ENCODE results near the gene MAP2K3. TPM values are rescaled to one million over a fixed set of nuclear protein-coding genes. Genes with fewer than 3 reads are reported as not detected.
"Not testable (repeated sequence)": the region's sequence is repeated elsewhere in the genome, so short reads cannot be mapped to it uniquely, and the experiment has no call there.

MAP2K3 gene
- polyA plus RNA-seq, 1 donor from 2014 or later = 131 TPM

- Mint-ChIP-seq H3K9me3 (peaks cover 0 to 2% (median 0%) of the 10 kb centered on the region in 3 donors), H3K27me3 (no peaks in the 10 kb centered on the region), H3K4me1 (no peaks in the 10 kb centered on the region), H3K27ac (peak overlapping the region in 1 of 3 donors; percentile 35), H3K4me3 (no peak overlapping the region), H3K36me3 (peaks cover 7% of the 10 kb centered on the region)
Observed at GRCh38 chr17:21302711-21303425, 18.4 kb downstream of the MAP2K3 start.

GRCh38 chr17:21303441-21304065, 19.0 kb downstream of the MAP2K3 start:
- peaks cover 0 to 2% (median 0%) of the 10 kb centered on the region in 3 donors for H3K9me3 Mint-ChIP-seq
- H3K27ac Mint-ChIP-seq = no peak overlapping the region
- peaks cover 6% of the 10 kb centered on the region for H3K36me3 Mint-ChIP-seq
- H3K4me3 Mint-ChIP-seq = peak overlapping the region in 1 of 4 donors; percentile 45
- no peaks in the 10 kb centered on the region for H3K4me1 Mint-ChIP-seq
- no peaks in the 10 kb centered on the region for H3K27me3 Mint-ChIP-seq

- Mint-ChIP-seq H3K27ac (peak overlapping the region in 1 of 3 donors; percentile 50), H3K4me1 (no peaks in the 10 kb centered on the region), H3K27me3 (no peaks in the 10 kb centered on the region), H3K4me3 (no peak overlapping the region), H3K36me3 (peaks cover 5% of the 10 kb centered on the region), H3K9me3 (peaks cover 0 to 2% (median 0%) of the 10 kb centered on the region in 3 donors)
Observed at GRCh38 chr17:21304091-21304490, 19.6 kb downstream of the MAP2K3 start.

GRCh38 chr17:21304551-21305151, 20.1 kb downstream of the MAP2K3 start:
- H3K9me3 Mint-ChIP-seq, H3K27me3 Mint-ChIP-seq, H3K36me3 Mint-ChIP-seq, H3K4me3 Mint-ChIP-seq, H3K4me1 Mint-ChIP-seq: not testable (repeated sequence)
- H3K27ac Mint-ChIP-seq = peak overlapping the region in 1 of 3 donors; percentile 50

GRCh38 chr17:21305431-21306180, 21.1 kb downstream of the MAP2K3 start:
- not testable (repeated sequence) for H3K27ac Mint-ChIP-seq, H3K27me3 Mint-ChIP-seq, H3K4me3 Mint-ChIP-seq, H3K4me1 Mint-ChIP-seq, H3K36me3 Mint-ChIP-seq, H3K9me3 Mint-ChIP-seq

GRCh38 chr17:21306611-21307272, 22.2 kb downstream of the MAP2K3 start:
- H3K9me3 Mint-ChIP-seq, H3K36me3 Mint-ChIP-seq, H3K4me1 Mint-ChIP-seq, H3K4me3 Mint-ChIP-seq, H3K27ac Mint-ChIP-seq, H3K27me3 Mint-ChIP-seq: not testable (repeated sequence)

- not testable (repeated sequence) for H3K9me3 Mint-ChIP-seq, H3K36me3 Mint-ChIP-seq, H3K27ac Mint-ChIP-seq, H3K27me3 Mint-ChIP-seq, H3K4me3 Mint-ChIP-seq, H3K4me1 Mint-ChIP-seq
Observed at GRCh38 chr17:21307273-21307625, 22.7 kb downstream of the MAP2K3 start.

- not testable (repeated sequence) for H3K4me1 Mint-ChIP-seq, H3K9me3 Mint-ChIP-seq, H3K4me3 Mint-ChIP-seq, H3K27ac Mint-ChIP-seq, H3K36me3 Mint-ChIP-seq, H3K27me3 Mint-ChIP-seq
Observed at GRCh38 chr17:21308931-21309381, 24.4 kb downstream of the MAP2K3 start.

- peak overlapping the region in 2 of 4 donors; percentile 13 to 41 for H3K4me3 Mint-ChIP-seq
- H3K4me1 Mint-ChIP-seq, H3K27me3 Mint-ChIP-seq, H3K27ac Mint-ChIP-seq, H3K9me3 Mint-ChIP-seq, H3K36me3 Mint-ChIP-seq: not testable (repeated sequence)
Observed at GRCh38 chr17:21310061-21310765, 25.7 kb downstream of the MAP2K3 start.

- H3K9me3 Mint-ChIP-seq, H3K4me1 Mint-ChIP-seq, H3K27ac Mint-ChIP-seq, H3K36me3 Mint-ChIP-seq, H3K27me3 Mint-ChIP-seq: not testable (repeated sequence)
- H3K4me3 Mint-ChIP-seq = peak overlapping the region in 2 of 4 donors; percentile 39 to 41
Observed at GRCh38 chr17:21310766-21311602, 26.5 kb downstream of the MAP2K3 start.

- Mint-ChIP-seq H3K27ac (peak overlapping the region in 1 of 3 donors; percentile 72), H3K4me1 (peaks cover 5 to 8% (median 7%) of the 10 kb centered on the region in 3 donors), H3K27me3 (no peaks in the 10 kb centered on the region), H3K4me3 (no peak overlapping the region), H3K36me3 (peaks cover 4% of the 10 kb centered on the region), H3K9me3 (no peaks in the 10 kb centered on the region)
Observed at GRCh38 chr17:21313320-21313719, 28.8 kb downstream of the MAP2K3 start.

GRCh38 chr17:21313761-21314160, 29.2 kb downstream of the MAP2K3 start:
- H3K27ac Mint-ChIP-seq = peak overlapping the region in 1 of 3 donors; percentile 72
- not testable (repeated sequence) for H3K9me3 Mint-ChIP-seq, H3K4me1 Mint-ChIP-seq, H3K4me3 Mint-ChIP-seq, H3K36me3 Mint-ChIP-seq, H3K27me3 Mint-ChIP-seq

GRCh38 chr17:21314261-21314664, 29.8 kb downstream of the MAP2K3 start:
- not testable (repeated sequence) for H3K4me3 Mint-ChIP-seq, H3K4me1 Mint-ChIP-seq, H3K36me3 Mint-ChIP-seq, H3K27me3 Mint-ChIP-seq, H3K27ac Mint-ChIP-seq, H3K9me3 Mint-ChIP-seq

GRCh38 chr17:21314701-21315111, 30.2 kb downstream of the MAP2K3 start:
- H3K36me3 Mint-ChIP-seq, H3K9me3 Mint-ChIP-seq, H3K4me3 Mint-ChIP-seq, H3K27ac Mint-ChIP-seq, H3K4me1 Mint-ChIP-seq, H3K27me3 Mint-ChIP-seq: not testable (repeated sequence)
